Ishikawa (cell line): ENCODE data around the gene GABRB1.

ENCODE experiments used
- CEBPB ChIP-seq: IDR thresholded peaks from 2 replicates; pipeline ENCODE4 v1.6.1; 2012
- CREB1 ChIP-seq: IDR thresholded peaks from 2 replicates; pipeline ENCODE4 v1.6.1; 2012; ENCODE audit warnings: low read depth
- EP300 ChIP-seq: IDR thresholded peaks from 2 replicates; pipeline ENCODE4 v1.6.1; 2012; ENCODE audit warnings: borderline replicate concordance
- YY1 ChIP-seq: IDR thresholded peaks from 2 replicates; pipeline ENCODE4 v1.6.1; 2012; ENCODE audit warnings: low read depth

- TF ChIP-seq CEBPB (no peak), EP300 (no peak), YY1 (no peak), CREB1 (no peak)
These were observed 184.4 kb downstream of the GABRB1 start for GRCh38 chr4:47215759-47216158.
